Endothelial cell of umbilical vein (primary cell): Measurements from ENCODE around the gene SST. TPM values are rescaled to one million over a fixed set of nuclear protein-coding genes. Genes with fewer than 3 reads are reported as not detected.

ENCODE experiments used
- BruUV-seq: library from RNA; stranded (reverse); fragments of 400-500 nt; replicated peaks from 2 replicates; lab custom pipeline; 2021; lab: Mats Ljungman, UMichigan
- CTCF ChIA-PET: fragments of 300-600, 350-600 bp; sonication (Branson Sonifier 250); formaldehyde crosslinking; loops from one replicate; lab custom pipeline; 2021; ENCODE audit warnings: antibody characterized with exemption, inconsistent platforms; lab: Charles Lee
- POLR2A ChIA-PET: fragments of 300-600, 350-600 bp; sonication (Branson Sonifier 250); formaldehyde crosslinking; loops from one replicate; lab custom pipeline; 2021; ENCODE audit warnings: antibody characterized with exemption, inconsistent platforms; lab: Charles Lee
- DNase-seq: peaks from one replicate; pipeline ENCODE4 v3.0.0-alpha.2; 2011; ENCODE audit warnings: low read depth, low spot score
- FAIRE-seq: peaks from 2 replicates; lab custom pipeline; 2011; peaks lifted over from hg19 to GRCh38; lab: Jason Lieb, UNC
- H2AFZ ChIP-seq: 2 replicates; pipeline ENCODE4 v1.6.0; 2012; ENCODE audit warnings: low read depth, low read length, control low read depth, inconsistent platforms
- H3K27ac ChIP-seq: 2 replicates; pipeline ENCODE4 v1.5.1; 2011; ENCODE audit warnings: low read depth, mild to moderate bottlenecking, control low read depth, low read length, moderate library complexity; ENCODE audit not compliant: insufficient read depth
- H3K27me3 ChIP-seq, 2 experiments: 2 replicates each; pipeline versions ENCODE4 v1.6.0 to v1.6.1; 2011; ENCODE audit warnings: low read length in 2 of 2, mixed read lengths in 1 of 2; ENCODE audit not compliant: control insufficient read depth in 2 of 2, insufficient read depth in 2 of 2
- H3K36me3 ChIP-seq, 2 experiments: 2 replicates in 1 of 2; 3 replicates in 1 of 2; pipeline ENCODE4 v1.5.1; 2011; ENCODE audit warnings: low read length in 2 of 2, mild to moderate bottlenecking in 1 of 2, moderate library complexity in 1 of 2; ENCODE audit not compliant: control insufficient read depth in 2 of 2, insufficient read depth in 2 of 2; ENCODE audit errors: extremely low read depth in 1 of 2
- H3K4me1 ChIP-seq: 3 replicates; pipeline ENCODE4 v1.5.1; 2011; ENCODE audit warnings: mild to moderate bottlenecking, low read length; ENCODE audit not compliant: control insufficient read depth, insufficient read depth; ENCODE audit errors: extremely low read depth
- H3K4me2 ChIP-seq: 2 replicates; pipeline ENCODE4 v1.6.1; 2011; ENCODE audit warnings: low read length, control low read depth, mixed read lengths; ENCODE audit not compliant: insufficient read depth
- H3K4me3 ChIP-seq, 3 experiments: fragments of 200-600 bp in 1 of 3; sonication (generic), shearing (Covaris generic) in 1 of 3; replicated peaks in 1 of 3; 2 replicates each; pipeline ENCODE4 v1.5.1; 2011 to 2016; ENCODE audit warnings: control low read depth in 3 of 3, low read length in 3 of 3, mild to moderate bottlenecking in 2 of 3, inconsistent platforms in 1 of 3, low read depth in 1 of 3, moderate library complexity in 1 of 3; ENCODE audit not compliant: insufficient read depth in 1 of 3
- H3K79me2 ChIP-seq: 2 replicates; pipeline ENCODE4 v1.6.0; 2012; ENCODE audit warnings: low read length, inconsistent platforms; ENCODE audit not compliant: control insufficient read depth, insufficient read depth
- H3K9ac ChIP-seq: replicated peaks from 2 replicates; pipeline ENCODE3; 2011; ENCODE audit warnings: low read length, control low read depth; ENCODE audit not compliant: insufficient read depth; ENCODE audit errors: extremely low read depth
- H3K9me1 ChIP-seq: replicated peaks from 3 replicates; pipeline ENCODE4 v1.6.0; 2011; ENCODE audit warnings: mild to moderate bottlenecking, low read length; ENCODE audit not compliant: control insufficient read depth, insufficient read depth; ENCODE audit errors: extremely low read depth
- H3K9me3 ChIP-seq: replicated peaks from 2 replicates; pipeline ENCODE4 v1.5.1; 2012; ENCODE audit warnings: low read length, inconsistent platforms; ENCODE audit not compliant: control insufficient read depth, insufficient read depth
- H4K20me1 ChIP-seq: replicated peaks from 2 replicates; pipeline ENCODE3; 2011; ENCODE audit warnings: mild to moderate bottlenecking, low read length; ENCODE audit not compliant: control insufficient read depth, insufficient read depth; ENCODE audit errors: extremely low read depth
- CTCF ChIP-seq, 2 donors: IDR thresholded peaks; 1 replicate in 1 of 2; 2 replicates in 1 of 2; pipeline ENCODE4 v1.5.1; 2011; ENCODE audit warnings: low read length in 2 of 2, mild to moderate bottlenecking in 2 of 2, moderate library complexity in 2 of 2, control low read depth in 1 of 2, inconsistent platforms in 1 of 2, low read depth in 1 of 2; ENCODE audit not compliant: insufficient read depth in 1 of 2; ENCODE audit errors: extremely low read depth in 1 of 2
- EZH2 ChIP-seq: IDR thresholded peaks from 2 replicates; pipeline ENCODE4 v1.6.1; 2012; ENCODE audit warnings: borderline replicate concordance, low read depth, mild to moderate bottlenecking, moderate library complexity, low read length, inconsistent platforms; ENCODE audit not compliant: severe bottlenecking
- FOS ChIP-seq: IDR thresholded peaks from 2 replicates; pipeline ENCODE4 v1.6.1; 2011; ENCODE audit warnings: mild to moderate bottlenecking, low read length, moderate library complexity, borderline replicate concordance; ENCODE audit not compliant: insufficient read depth
- GATA2 ChIP-seq: IDR thresholded peaks from 2 replicates; pipeline ENCODE4 v1.7.0; 2011; ENCODE audit warnings: low read depth, mild to moderate bottlenecking, moderate library complexity, mixed read lengths, low read length; ENCODE audit not compliant: insufficient read length, insufficient read depth
- JUN ChIP-seq: IDR thresholded peaks from 2 replicates; pipeline ENCODE4 v1.6.1; 2011; ENCODE audit warnings: borderline replicate concordance, low read depth; ENCODE audit not compliant: insufficient read length, insufficient read depth
- MAX ChIP-seq: IDR thresholded peaks from 2 replicates; pipeline ENCODE4 v1.6.1; 2011; ENCODE audit not compliant: insufficient read depth, insufficient read length
- MYC ChIP-seq: IDR thresholded peaks from one replicate; pipeline ENCODE4 v1.6.1; 2011; ENCODE audit warnings: mild to moderate bottlenecking, low read depth, low read length
- POLR2A ChIP-seq: IDR thresholded peaks from 2 replicates; pipeline ENCODE4 v1.6.1; 2012; ENCODE audit warnings: low read depth, mild to moderate bottlenecking, control low read depth, low read length
- POLR2AphosphoS5 ChIP-seq: IDR thresholded peaks from 2 replicates; pipeline ENCODE4 v1.6.1; 2012; ENCODE audit warnings: low read depth, mild to moderate bottlenecking, control low read depth, low read length, moderate library complexity; ENCODE audit not compliant: insufficient read depth
- dilution Hi-C: fragments of 300-500 bp; cut with MboI; formaldehyde crosslinking; loops from one replicate; pipeline ENCODE4 v1.15.0; 2019; ENCODE audit warnings: low sequenced_read_pairs; ENCODE audit not compliant: extremely low pct_ligation_motif_present
- intact Hi-C: fragments of 100-400 bp; cut with micrococcal nuclease; formaldehyde crosslinking; loops from one replicate; pipeline ENCODE4 v1.10.0; 2022
- polyA plus RNA-seq, 4 experiments: library from polyadenylated mRNA; depleted of rRNA in 3 of 4; stranded (reverse) in 3 of 4; unstranded in 1 of 4; fragments of >200 nt; gene quantifications; 2 replicates each; pipeline versions ENCODE4 v1.2.1 to v1.2.3, GENCODE V29; 2011 to 2012; ENCODE audit warnings: missing spikeins in 1 of 4
- total RNA-seq: library from RNA; stranded (reverse); gene quantifications from 2 replicates; pipeline ENCODE4 v1.2.3, GENCODE V29; 2021

The SST gene
- total and polyA plus RNA-seq, 2 donors (not counting 3 experiments of a cell fraction or from before 2014, with no cell fraction given), result not detected

- Histone ChIP-seq H3K79me2 (no peaks in the 10 kb centered on the region), H3K27me3 (no peaks in the 10 kb centered on the region), H4K20me1 (no peaks in the 10 kb centered on the region), H3K9me3 (no peaks in the 10 kb centered on the region), H3K27ac (no peak overlapping the region), H3K4me1 (no peaks in the 10 kb centered on the region), H3K9me1 (no peaks in the 10 kb centered on the region), H3K4me3 (no peak overlapping the region), H3K9ac (no peak overlapping the region), H2AFZ (no peak overlapping the region), H3K4me2 (no peak overlapping the region), H3K36me3 (no peaks in the 10 kb centered on the region)
- dilution Hi-C loops (loop anchor here (25.0 kb wide), 1 partner anchor 383 kb away; no protein-coding TSS in a partner anchor), intact Hi-C loops (no loop called here)
- ChIA-PET POLR2A (no interaction called here), CTCF (interaction anchor here (1.7 kb wide), 1 partner anchor 16 kb away, joined by 5 read pairs; no protein-coding TSS in a partner anchor)
- FAIRE-seq, result no peak
- TF ChIP-seq POLR2AphosphoS5 (no peak), CTCF (IDR thresholded peaks at IDR 0.05; ENCODE audit: extremely low read depth in 1 of 2, insufficient read depth in 1 of 2, low read depth in 1 of 2, low read length in 2 of 2) (no peak), MYC (no peak), GATA2 (no peak), FOS (no peak), JUN (no peak), EZH2 (no peak), MAX (no peak), POLR2A (no peak)
- no TSS peak for BruUV-seq
- no peak for DNase-seq
Observed at GRCh38 chr3:187695449-187695848, 25.3 kb upstream of the SST start.
